Measurements from ENCODE around the gene PTPRS. TPM values are rescaled to one million over a fixed set of nuclear protein-coding genes. Genes with fewer than 3 reads are reported as not detected.

Gene PTPRS
- total and polyA plus RNA-seq, 4 donors = 10.9 to 96.7 (median 46.4) TPM

GRCh38 chr19:5305163-5305562 is 35.4 kb downstream of the PTPRS start:
- Histone ChIP-seq H3K9me3 (ENCODE audit: control insufficient read depth in 4 of 4, insufficient read depth in 3 of 4, low read length in 3 of 4) (no peaks in the 10 kb centered on the region), H3K9ac (ENCODE audit: insufficient read depth in 1 of 2, low read length in 2 of 2) (no peak overlapping the region), H3K4me1 (ENCODE audit: control insufficient read depth in 5 of 5, insufficient read depth in 5 of 5, low read length in 5 of 5) (peaks cover 0 to 12% (median 0%) of the 10 kb centered on the region in 5 donors), H3K36me3 (ENCODE audit: control insufficient read depth in 4 of 4, insufficient read depth in 4 of 4, low read length in 4 of 4) (no peaks in the 10 kb centered on the region), H3K27ac (ENCODE audit: low read depth in 1 of 2, low read length in 1 of 2) (no peak overlapping the region), H3K4me3 (no peak overlapping the region), H3K27me3 (ENCODE audit: control insufficient read depth in 3 of 3, insufficient read depth in 3 of 3, low read length in 2 of 3) (no peaks in the 10 kb centered on the region)
- WGBS, 2 donors = 84 to 87% methylated on average over 3 of the region's 3 CpGs
- no peak for TF ChIP-seq CTCF (IDR thresholded peaks at IDR 0.05; ENCODE audit: control extremely low read depth, extremely low read depth)
- DNase-seq (no peak), ATAC-seq (ENCODE audit: insufficient read depth, low FRiP score) (no peak)

- Histone ChIP-seq H3K27ac (ENCODE audit: low read depth in 1 of 2, low read length in 1 of 2) (no peak overlapping the region), H3K4me3 (no peak overlapping the region), H3K9ac (ENCODE audit: insufficient read depth in 1 of 2, low read length in 2 of 2) (no peak overlapping the region), H3K27me3 (ENCODE audit: control insufficient read depth in 3 of 3, insufficient read depth in 3 of 3, low read length in 2 of 3) (no peaks in the 10 kb centered on the region), H3K4me1 (ENCODE audit: control insufficient read depth in 5 of 5, insufficient read depth in 5 of 5, low read length in 5 of 5) (peaks cover 0 to 12% (median 0%) of the 10 kb centered on the region in 5 donors), H3K9me3 (ENCODE audit: control insufficient read depth in 4 of 4, insufficient read depth in 3 of 4, low read length in 3 of 4) (no peaks in the 10 kb centered on the region), H3K36me3 (ENCODE audit: control insufficient read depth in 4 of 4, insufficient read depth in 4 of 4, low read length in 4 of 4) (no peaks in the 10 kb centered on the region)
- TF ChIP-seq CTCF (IDR thresholded peaks at IDR 0.05; ENCODE audit: control extremely low read depth, extremely low read depth) = no peak
- no peak for DNase-seq
- 83 to 84% methylated on average over 6 of the region's 6 CpGs for WGBS, 2 donors
- no peak for ATAC-seq (ENCODE audit: insufficient read depth, low FRiP score)
Measured at GRCh38 chr19:5304486-5304885, 36.1 kb downstream of the PTPRS start.

GRCh38 chr19:5303208-5303607 is 37.4 kb downstream of the PTPRS start:
- H3K27ac ChIP-seq (ENCODE audit: low read depth in 1 of 2, low read length in 1 of 2) = no peak overlapping the region
- H3K4me3 ChIP-seq = no peak overlapping the region
- H3K9me3 ChIP-seq (ENCODE audit: control insufficient read depth in 4 of 4, insufficient read depth in 3 of 4, low read length in 3 of 4) = no peaks in the 10 kb centered on the region
- no peak for TF ChIP-seq CTCF (IDR thresholded peaks at IDR 0.05; ENCODE audit: control extremely low read depth, extremely low read depth)
- H3K36me3 ChIP-seq (ENCODE audit: control insufficient read depth in 4 of 4, insufficient read depth in 4 of 4, low read length in 4 of 4) = no peaks in the 10 kb centered on the region
- DNase-seq (no peak), ATAC-seq (ENCODE audit: insufficient read depth, low FRiP score) (no peak)
- WGBS, 2 donors = 85 to 92% methylated on average over 7 of the region's 7 CpGs
- peaks cover 0 to under 1% (median 0%) of the 10 kb centered on the region in 5 donors for H3K4me1 ChIP-seq (ENCODE audit: control insufficient read depth in 5 of 5, insufficient read depth in 5 of 5, low read length in 5 of 5)
- H3K27me3 ChIP-seq (ENCODE audit: control insufficient read depth in 3 of 3, insufficient read depth in 3 of 3, low read length in 2 of 3) = no peaks in the 10 kb centered on the region
- H3K9ac ChIP-seq (ENCODE audit: insufficient read depth in 1 of 2, low read length in 2 of 2) = no peak overlapping the region

GRCh38 chr19:5302396-5302795 is 38.2 kb downstream of the PTPRS start:
- no peaks in the 10 kb centered on the region for H3K27me3 ChIP-seq (ENCODE audit: control insufficient read depth in 3 of 3, insufficient read depth in 3 of 3, low read length in 2 of 3)
- ATAC-seq (ENCODE audit: insufficient read depth, low FRiP score) = no peak
- H3K4me3 ChIP-seq = no peak overlapping the region
- DNase-seq = no peak
- no peaks in the 10 kb centered on the region for H3K9me3 ChIP-seq (ENCODE audit: control insufficient read depth in 4 of 4, insufficient read depth in 3 of 4, low read length in 3 of 4)
- no peak for TF ChIP-seq CTCF (IDR thresholded peaks at IDR 0.05; ENCODE audit: control extremely low read depth, extremely low read depth)
- no peak overlapping the region for H3K9ac ChIP-seq (ENCODE audit: insufficient read depth in 1 of 2, low read length in 2 of 2)
- H3K4me1 ChIP-seq (ENCODE audit: control insufficient read depth in 5 of 5, insufficient read depth in 5 of 5, low read length in 5 of 5) = no peaks in the 10 kb centered on the region
- 81 to 88% methylated on average over 9 of the region's 9 CpGs for WGBS, 2 donors
- no peaks in the 10 kb centered on the region for H3K36me3 ChIP-seq (ENCODE audit: control insufficient read depth in 4 of 4, insufficient read depth in 4 of 4, low read length in 4 of 4)
- H3K27ac ChIP-seq (ENCODE audit: low read depth in 1 of 2, low read length in 1 of 2) = no peak overlapping the region

Data from lung (tissue), 12 donors.